ENCODE data around the gene SLC35E3.

DNA sequence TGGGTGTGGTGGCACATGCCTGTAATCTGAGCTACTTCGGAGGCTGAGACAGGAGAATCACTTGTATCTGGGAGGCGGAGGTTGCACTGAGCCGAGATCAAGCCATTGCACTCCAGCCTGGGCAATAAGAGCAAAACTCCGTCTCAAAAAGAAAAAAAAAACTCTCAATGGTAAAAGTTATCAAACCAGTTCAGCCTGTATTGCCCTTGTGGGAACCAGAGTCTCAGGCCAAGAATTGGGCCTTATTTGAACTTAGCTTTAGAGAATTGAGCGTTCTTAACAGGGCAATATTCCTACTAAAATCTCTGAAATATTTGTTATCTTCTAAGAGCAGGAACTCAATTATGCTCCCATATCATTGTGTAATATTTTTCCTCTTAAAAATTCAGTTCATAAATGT is 54.3 kb downstream of the SLC35E3 start:
- TF ChIP-seq POLR2AphosphoS5 (IDR thresholded peaks at IDR 0.05; ENCODE audit: low read depth, low read length): no peak
- no peak for TF ChIP-seq TAF1 (IDR thresholded peaks at IDR 0.05; ENCODE audit: low read depth, low read length)
- no peak for TF ChIP-seq POLR2A (IDR thresholded peaks at IDR 0.05; ENCODE audit: low read depth, low read length)
- TF ChIP-seq SPI1 (IDR thresholded peaks at IDR 0.05; ENCODE audit: low read depth, low read length): no peak
- TF ChIP-seq PAX5 (IDR thresholded peaks at IDR 0.05; ENCODE audit: insufficient read depth, low read length, severe bottlenecking): no peak

Data from GM12891 (cell line).